Fibroblast of peridontal ligament (primary cell): ENCODE data around the gene NFATC1.

ENCODE experiments used
- DNase-seq: peaks from one replicate; pipeline ENCODE4 v3.0.0-alpha.2; 2010; ENCODE audit errors: extremely low read depth

The NFATC1 gene

GRCh38 chr18:79395761-79396404, at the start of gene NFATC1:
TSS of gene NFATC1 (plus strand) at chr18:79395930. CDS start at chr18:79396225, 295 bp downstream.
- DNase-seq: peak; percentile 52

- DNase-seq: no peak
Observed at GRCh38 chr18:79345981-79346380, 49.7 kb upstream of the NFATC1 start.

GRCh38 chr18:79348066-79348465, 47.7 kb upstream of the NFATC1 start:
- no peak for DNase-seq

- DNase-seq: no peak
Observed at GRCh38 chr18:79352432-79352831, 43.3 kb upstream of the NFATC1 start.

- DNase-seq: no peak
Observed at GRCh38 chr18:79353267-79353666, 42.5 kb upstream of the NFATC1 start.

- DNase-seq: no peak
Observed at GRCh38 chr18:79354350-79354749, 41.4 kb upstream of the NFATC1 start.

GRCh38 chr18:79355433-79356335, 40.0 kb upstream of the NFATC1 start:
- no peak for DNase-seq

GRCh38 chr18:79356435-79356834, 39.3 kb upstream of the NFATC1 start:
- no peak for DNase-seq

- DNase-seq: no peak
Observed at GRCh38 chr18:79360933-79361332, 34.8 kb upstream of the NFATC1 start.

GRCh38 chr18:79361766-79362522, 33.8 kb upstream of the NFATC1 start:
- peak; percentile 30 for DNase-seq

GRCh38 chr18:79365701-79366100, 30.0 kb upstream of the NFATC1 start:
- DNase-seq: no peak

GRCh38 chr18:79366177-79367094, 29.3 kb upstream of the NFATC1 start:
- peak; percentile 100 for DNase-seq

- DNase-seq: no peak
Observed at GRCh38 chr18:79367480-79367879, 28.2 kb upstream of the NFATC1 start.

GRCh38 chr18:79367989-79368388, 27.7 kb upstream of the NFATC1 start:
- DNase-seq: peak; percentile 77

GRCh38 chr18:79368681-79369080, 27.0 kb upstream of the NFATC1 start:
- no peak for DNase-seq

GRCh38 chr18:79371561-79372121, 24.1 kb upstream of the NFATC1 start:
- DNase-seq: no peak

GRCh38 chr18:79372461-79372860, 23.3 kb upstream of the NFATC1 start:
- no peak for DNase-seq

GRCh38 chr18:79372991-79373390, 22.7 kb upstream of the NFATC1 start:
- no peak for DNase-seq

- DNase-seq: no peak
Observed at GRCh38 chr18:79373736-79374135, 22.0 kb upstream of the NFATC1 start.

- no peak for DNase-seq
Observed at GRCh38 chr18:79374408-79375171, 21.1 kb upstream of the NFATC1 start.
